A673 (cell line): ENCODE data around the gene MAG. TPM values are rescaled to one million over a fixed set of nuclear protein-coding genes. Genes with fewer than 3 reads are reported as not detected.

Source experiments
- BruUV-seq: library from RNA; stranded (reverse); fragments of 400-500 nt; replicated peaks from 2 replicates; lab custom pipeline; 2021; lab: Mats Ljungman, UMichigan
- CTCF ChIA-PET: fragments of 300-600 bp; sonication (Branson Sonifier 250); formaldehyde crosslinking; loops from one replicate; lab custom pipeline; 2022; ENCODE audit warnings: antibody characterized with exemption; lab: Charles Lee
- POLR2A ChIA-PET: fragments of 300-600 bp; sonication (Branson Sonifier 250); formaldehyde crosslinking; loops from one replicate; lab custom pipeline; 2022; ENCODE audit warnings: antibody characterized with exemption; ENCODE audit not compliant: low non-redundant PET; lab: Charles Lee
- DNase-seq: peaks from one replicate; pipeline ENCODE4 v3.0.0-alpha.2; 2015; ENCODE audit warnings: low spot score
- H3K27ac ChIP-seq: fragments of 200-600 bp; sonication (generic); 2 replicates; pipeline ENCODE4 v1.5.1; 2016; ENCODE audit warnings: mixed run types, low read depth, mild to moderate bottlenecking, mixed read lengths, antibody characterized with exemption, low read length; ENCODE audit not compliant: poor library complexity, severe bottlenecking
- H3K27me3 ChIP-seq: fragments of 200-600 bp; sonication (generic); replicated peaks from 2 replicates; pipeline ENCODE4 v1.6.1; 2017; ENCODE audit warnings: mixed run types, low read depth, mild to moderate bottlenecking, mixed read lengths, antibody characterized with exemption, low read length; ENCODE audit not compliant: insufficient read depth, poor library complexity
- H3K36me3 ChIP-seq: fragments of 200-600 bp; sonication (generic); 2 replicates; pipeline ENCODE4 v1.6.1; 2016; ENCODE audit warnings: mixed run types, mild to moderate bottlenecking, mixed read lengths, antibody characterized with exemption, low read length; ENCODE audit not compliant: insufficient read depth, poor library complexity, severe bottlenecking
- H3K4me1 ChIP-seq: fragments of 200-600 bp; sonication (generic); 2 replicates; pipeline ENCODE4 v1.6.1; 2017; ENCODE audit warnings: mixed run types, mild to moderate bottlenecking, mixed read lengths, antibody characterized with exemption, low read length; ENCODE audit not compliant: insufficient read depth, poor library complexity, severe bottlenecking
- H3K4me3 ChIP-seq: fragments of 200-600 bp; sonication (generic); 2 replicates; pipeline ENCODE4 v1.5.1; 2016; ENCODE audit warnings: low read depth, mixed run types, mild to moderate bottlenecking, mixed read lengths, low read length; ENCODE audit not compliant: poor library complexity, severe bottlenecking
- H3K9me3 ChIP-seq: fragments of 200-600 bp; sonication (generic); 2 replicates; pipeline ENCODE4 v1.6.1; 2016; ENCODE audit warnings: mixed run types, low read depth, mild to moderate bottlenecking, mixed read lengths, antibody characterized with exemption, low read length; ENCODE audit not compliant: poor library complexity, severe bottlenecking
- EZH2 ChIP-seq: fragments of 200-600 bp; sonication (generic); IDR thresholded peaks from 2 replicates; pipeline ENCODE4 v1.6.1; 2017; ENCODE audit warnings: borderline replicate concordance, low read depth, mild to moderate bottlenecking, mixed read lengths, antibody characterized with exemption, low read length; ENCODE audit not compliant: poor library complexity, severe bottlenecking
- intact Hi-C: fragments of 100-400 bp; cut with micrococcal nuclease; formaldehyde crosslinking; loops from one replicate; pipeline ENCODE4 v1.10.0; 2022; ENCODE audit not compliant: unreplicated experiment
- total RNA-seq: library from RNA; stranded (reverse); gene quantifications from 2 replicates; pipeline ENCODE4 v1.2.3, GENCODE V29; 2021
- TF ChIP-seq, protein P1 (sequence below): fragments of 300-800, 200-600 bp; sonication (generic); conservative IDR thresholded peaks from 2 replicates; pipeline ENCODE4 v1.5.1; 2017; ENCODE audit warnings: low read depth, mild to moderate bottlenecking, antibody characterized with exemption, low read length, moderate library complexity, mixed read lengths

Gene MAG
- total RNA-seq, 1 experiment from 2014 or later = not detected

DNA sequence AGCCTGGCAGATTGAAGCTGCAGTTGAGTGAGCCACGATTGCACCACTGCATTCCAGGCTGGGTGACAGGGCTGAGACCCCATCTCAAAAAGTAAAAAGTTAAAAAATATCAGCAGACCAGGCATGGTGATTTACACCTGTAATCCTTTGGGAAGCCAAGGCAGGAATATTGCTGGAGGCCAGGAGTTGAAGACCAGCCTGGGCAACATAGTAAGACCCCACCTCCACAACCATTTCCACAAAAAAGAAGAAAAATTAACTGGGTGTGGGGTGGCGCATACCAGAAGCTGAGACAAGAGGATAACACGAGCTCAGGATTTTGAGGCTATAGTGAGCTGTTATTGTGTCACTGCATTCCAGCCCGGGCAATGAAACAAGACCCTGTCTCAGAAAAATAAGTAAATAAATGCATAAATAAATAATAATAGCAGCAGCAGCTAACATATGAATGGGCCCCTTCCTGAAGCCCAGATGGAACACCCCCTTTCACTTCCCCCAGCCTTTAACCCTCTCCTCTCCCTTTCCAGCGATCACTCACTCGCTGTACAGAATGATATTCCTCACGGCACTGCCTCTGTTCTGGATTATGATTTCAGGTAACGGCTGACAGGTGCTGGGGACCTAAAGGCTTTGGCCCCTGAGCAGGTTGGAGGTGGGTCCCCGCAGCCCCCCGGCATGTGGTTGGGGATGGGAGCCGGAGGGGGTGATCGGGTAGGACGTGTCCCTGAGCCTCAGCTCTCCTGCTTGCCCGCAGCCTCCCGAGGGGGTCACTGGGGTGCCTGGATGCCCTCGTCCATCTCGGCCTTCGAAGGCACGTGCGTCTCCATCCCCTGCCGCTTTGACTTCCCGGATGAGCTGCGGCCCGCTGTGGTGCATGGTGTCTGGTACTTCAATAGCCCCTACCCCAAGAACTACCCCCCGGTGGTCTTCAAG, 3.2 kb downstream of the MAG start:
- TF ChIP-seq, protein P1, sequence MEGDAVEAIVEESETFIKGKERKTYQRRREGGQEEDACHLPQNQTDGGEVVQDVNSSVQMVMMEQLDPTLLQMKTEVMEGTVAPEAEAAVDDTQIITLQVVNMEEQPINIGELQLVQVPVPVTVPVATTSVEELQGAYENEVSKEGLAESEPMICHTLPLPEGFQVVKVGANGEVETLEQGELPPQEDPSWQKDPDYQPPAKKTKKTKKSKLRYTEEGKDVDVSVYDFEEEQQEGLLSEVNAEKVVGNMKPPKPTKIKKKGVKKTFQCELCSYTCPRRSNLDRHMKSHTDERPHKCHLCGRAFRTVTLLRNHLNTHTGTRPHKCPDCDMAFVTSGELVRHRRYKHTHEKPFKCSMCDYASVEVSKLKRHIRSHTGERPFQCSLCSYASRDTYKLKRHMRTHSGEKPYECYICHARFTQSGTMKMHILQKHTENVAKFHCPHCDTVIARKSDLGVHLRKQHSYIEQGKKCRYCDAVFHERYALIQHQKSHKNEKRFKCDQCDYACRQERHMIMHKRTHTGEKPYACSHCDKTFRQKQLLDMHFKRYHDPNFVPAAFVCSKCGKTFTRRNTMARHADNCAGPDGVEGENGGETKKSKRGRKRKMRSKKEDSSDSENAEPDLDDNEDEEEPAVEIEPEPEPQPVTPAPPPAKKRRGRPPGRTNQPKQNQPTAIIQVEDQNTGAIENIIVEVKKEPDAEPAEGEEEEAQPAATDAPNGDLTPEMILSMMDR = no peak
- TF ChIP-seq EZH2 = no peak
- Histone ChIP-seq H3K27me3 (peaks cover 36% of the 10 kb centered on the region), H3K9me3 (no peaks in the 10 kb centered on the region), H3K4me3 (no peak overlapping the region), H3K36me3 (no peaks in the 10 kb centered on the region), H3K4me1 (no peaks in the 10 kb centered on the region), H3K27ac (no peak overlapping the region)
- intact Hi-C loops = no loop called here
- ChIA-PET POLR2A (no interaction called here), CTCF (interaction anchor here (0.7 to 1.1 kb wide), 2 partner anchors 13 kb away, joined by 3 read pairs; partner anchors contain the start of gene HAMP)
- no TSS peak for BruUV-seq
- DNase-seq = no peak

DNA sequence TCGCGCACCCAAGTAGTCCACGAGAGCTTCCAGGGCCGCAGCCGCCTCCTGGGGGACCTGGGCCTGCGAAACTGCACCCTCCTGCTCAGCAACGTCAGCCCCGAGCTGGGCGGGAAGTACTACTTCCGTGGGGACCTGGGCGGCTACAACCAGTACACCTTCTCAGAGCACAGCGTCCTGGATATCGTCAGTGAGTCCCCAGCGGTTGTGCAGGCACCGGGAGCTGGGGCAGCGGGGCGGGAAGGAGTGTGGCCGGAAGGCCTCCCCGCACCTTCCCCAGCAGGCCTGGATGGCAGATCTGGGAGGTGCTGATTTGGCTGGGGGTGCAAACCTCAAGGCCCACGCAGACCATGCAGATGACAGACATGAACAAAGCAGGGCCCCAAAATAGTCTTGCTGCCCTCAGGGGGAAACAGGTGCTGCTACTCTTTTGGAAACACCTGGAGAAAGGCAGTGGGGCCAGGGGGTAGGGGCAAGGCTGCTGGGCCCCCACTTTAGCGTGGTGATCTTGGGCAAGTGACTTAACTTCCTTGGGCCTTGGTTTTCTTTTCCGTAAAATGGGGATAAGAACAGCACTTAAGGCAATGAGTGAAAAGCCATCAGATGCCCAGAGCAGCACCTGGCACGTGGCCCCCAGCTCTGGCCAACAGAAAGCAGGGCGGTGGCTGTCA, 4.0 kb downstream of the MAG start:
- BruUV-seq = no TSS peak
- TF ChIP-seq, protein P1 = no peak
- no peak for TF ChIP-seq EZH2
- POLR2A ChIA-PET = no interaction called here
- H3K9me3 ChIP-seq = no peaks in the 10 kb centered on the region
- H3K36me3 ChIP-seq = no peaks in the 10 kb centered on the region
- CTCF ChIA-PET = interaction anchor here (1.1 kb wide), 1 partner anchor 14 kb away, joined by 3 read pairs; no protein-coding TSS in a partner anchor
- H3K4me1 ChIP-seq = no peaks in the 10 kb centered on the region
- no peak for DNase-seq
- H3K27me3 ChIP-seq = peaks cover 36% of the 10 kb centered on the region
- no peak overlapping the region for H3K4me3 ChIP-seq
- no peak overlapping the region for H3K27ac ChIP-seq
- intact Hi-C loops = no loop called here

DNA sequence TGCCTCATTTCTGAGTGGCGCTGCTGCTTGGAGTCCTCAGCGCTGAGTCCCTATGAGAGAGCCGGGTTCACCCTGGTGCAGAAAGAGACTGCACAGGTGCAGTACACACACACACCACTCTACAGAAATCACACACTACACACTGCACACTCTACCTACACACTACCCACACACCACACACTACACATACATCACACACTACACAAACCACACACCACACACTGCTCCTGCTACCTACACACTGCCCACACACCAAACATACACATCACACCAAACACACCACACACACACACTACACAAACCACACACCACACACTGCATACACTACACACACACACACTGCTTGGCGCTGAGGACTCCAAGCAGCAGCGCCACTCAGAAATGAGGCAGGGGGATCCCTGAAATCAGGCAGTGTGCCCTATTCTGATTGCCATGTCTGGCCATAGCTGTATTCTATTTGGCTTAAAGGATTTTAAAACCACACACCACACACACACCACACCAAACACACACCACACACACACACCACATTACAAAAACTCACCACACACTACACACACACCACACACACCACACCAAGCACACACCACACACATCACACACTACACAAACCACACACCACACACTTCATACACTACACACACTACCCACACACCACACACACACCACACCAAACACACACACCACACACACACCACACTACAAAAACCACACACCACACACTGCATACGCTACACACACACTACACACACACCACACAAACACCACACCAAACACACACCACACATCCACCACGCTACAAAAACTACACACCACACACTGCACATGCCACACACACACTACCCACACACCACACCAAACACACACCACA, 4.9 kb downstream of the MAG start:
- no peak for TF ChIP-seq EZH2
- TF ChIP-seq, protein P1 = no peak
- ChIA-PET CTCF (interaction anchor here (1.1 kb wide), 1 partner anchor 15 kb away, joined by 3 read pairs; no protein-coding TSS in a partner anchor), POLR2A (no interaction called here)
- intact Hi-C loops = no loop called here
- BruUV-seq = no TSS peak
- Histone ChIP-seq H3K27ac (no peak overlapping the region), H3K4me1 (no peaks in the 10 kb centered on the region), H3K36me3 (no peaks in the 10 kb centered on the region), H3K27me3 (peaks cover 30% of the 10 kb centered on the region), H3K4me3 (no peak overlapping the region), H3K9me3 (no peaks in the 10 kb centered on the region)
- no peak for DNase-seq
